ENCODE data around the gene STEAP4.

DNA sequence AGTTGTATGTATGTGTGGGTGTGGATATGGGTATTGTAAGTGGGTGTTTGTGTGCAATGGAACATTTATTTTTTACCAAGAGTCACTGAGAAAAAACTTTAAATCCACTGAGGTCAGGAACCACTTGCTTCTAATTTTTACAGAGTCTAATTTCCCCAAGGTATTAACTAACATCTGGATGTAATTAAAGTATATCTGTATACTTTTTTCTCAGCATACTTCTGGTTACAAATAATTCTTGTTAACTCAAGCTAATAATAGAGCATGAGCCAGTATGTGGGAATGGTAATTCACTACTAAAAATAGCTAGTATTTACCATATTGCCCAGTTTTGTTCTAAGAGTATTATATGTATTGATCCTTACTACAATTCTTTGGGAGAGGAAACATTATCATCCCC lies 24.6 kb upstream of the STEAP4 start:
- TF ChIP-seq, protein P1, sequence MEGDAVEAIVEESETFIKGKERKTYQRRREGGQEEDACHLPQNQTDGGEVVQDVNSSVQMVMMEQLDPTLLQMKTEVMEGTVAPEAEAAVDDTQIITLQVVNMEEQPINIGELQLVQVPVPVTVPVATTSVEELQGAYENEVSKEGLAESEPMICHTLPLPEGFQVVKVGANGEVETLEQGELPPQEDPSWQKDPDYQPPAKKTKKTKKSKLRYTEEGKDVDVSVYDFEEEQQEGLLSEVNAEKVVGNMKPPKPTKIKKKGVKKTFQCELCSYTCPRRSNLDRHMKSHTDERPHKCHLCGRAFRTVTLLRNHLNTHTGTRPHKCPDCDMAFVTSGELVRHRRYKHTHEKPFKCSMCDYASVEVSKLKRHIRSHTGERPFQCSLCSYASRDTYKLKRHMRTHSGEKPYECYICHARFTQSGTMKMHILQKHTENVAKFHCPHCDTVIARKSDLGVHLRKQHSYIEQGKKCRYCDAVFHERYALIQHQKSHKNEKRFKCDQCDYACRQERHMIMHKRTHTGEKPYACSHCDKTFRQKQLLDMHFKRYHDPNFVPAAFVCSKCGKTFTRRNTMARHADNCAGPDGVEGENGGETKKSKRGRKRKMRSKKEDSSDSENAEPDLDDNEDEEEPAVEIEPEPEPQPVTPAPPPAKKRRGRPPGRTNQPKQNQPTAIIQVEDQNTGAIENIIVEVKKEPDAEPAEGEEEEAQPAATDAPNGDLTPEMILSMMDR (IDR thresholded peaks at IDR 0.05; ENCODE audit: low read depth, low read length, missing input control): no peak
- TF ChIP-seq, protein P2, sequence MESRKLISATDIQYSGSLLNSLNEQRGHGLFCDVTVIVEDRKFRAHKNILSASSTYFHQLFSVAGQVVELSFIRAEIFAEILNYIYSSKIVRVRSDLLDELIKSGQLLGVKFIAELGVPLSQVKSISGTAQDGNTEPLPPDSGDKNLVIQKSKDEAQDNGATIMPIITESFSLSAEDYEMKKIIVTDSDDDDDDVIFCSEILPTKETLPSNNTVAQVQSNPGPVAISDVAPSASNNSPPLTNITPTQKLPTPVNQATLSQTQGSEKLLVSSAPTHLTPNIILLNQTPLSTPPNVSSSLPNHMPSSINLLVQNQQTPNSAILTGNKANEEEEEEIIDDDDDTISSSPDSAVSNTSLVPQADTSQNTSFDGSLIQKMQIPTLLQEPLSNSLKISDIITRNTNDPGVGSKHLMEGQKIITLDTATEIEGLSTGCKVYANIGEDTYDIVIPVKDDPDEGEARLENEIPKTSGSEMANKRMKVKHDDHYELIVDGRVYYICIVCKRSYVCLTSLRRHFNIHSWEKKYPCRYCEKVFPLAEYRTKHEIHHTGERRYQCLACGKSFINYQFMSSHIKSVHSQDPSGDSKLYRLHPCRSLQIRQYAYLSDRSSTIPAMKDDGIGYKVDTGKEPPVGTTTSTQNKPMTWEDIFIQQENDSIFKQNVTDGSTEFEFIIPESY (IDR thresholded peaks at IDR 0.05): no peak
- TF ChIP-seq, protein P3, sequence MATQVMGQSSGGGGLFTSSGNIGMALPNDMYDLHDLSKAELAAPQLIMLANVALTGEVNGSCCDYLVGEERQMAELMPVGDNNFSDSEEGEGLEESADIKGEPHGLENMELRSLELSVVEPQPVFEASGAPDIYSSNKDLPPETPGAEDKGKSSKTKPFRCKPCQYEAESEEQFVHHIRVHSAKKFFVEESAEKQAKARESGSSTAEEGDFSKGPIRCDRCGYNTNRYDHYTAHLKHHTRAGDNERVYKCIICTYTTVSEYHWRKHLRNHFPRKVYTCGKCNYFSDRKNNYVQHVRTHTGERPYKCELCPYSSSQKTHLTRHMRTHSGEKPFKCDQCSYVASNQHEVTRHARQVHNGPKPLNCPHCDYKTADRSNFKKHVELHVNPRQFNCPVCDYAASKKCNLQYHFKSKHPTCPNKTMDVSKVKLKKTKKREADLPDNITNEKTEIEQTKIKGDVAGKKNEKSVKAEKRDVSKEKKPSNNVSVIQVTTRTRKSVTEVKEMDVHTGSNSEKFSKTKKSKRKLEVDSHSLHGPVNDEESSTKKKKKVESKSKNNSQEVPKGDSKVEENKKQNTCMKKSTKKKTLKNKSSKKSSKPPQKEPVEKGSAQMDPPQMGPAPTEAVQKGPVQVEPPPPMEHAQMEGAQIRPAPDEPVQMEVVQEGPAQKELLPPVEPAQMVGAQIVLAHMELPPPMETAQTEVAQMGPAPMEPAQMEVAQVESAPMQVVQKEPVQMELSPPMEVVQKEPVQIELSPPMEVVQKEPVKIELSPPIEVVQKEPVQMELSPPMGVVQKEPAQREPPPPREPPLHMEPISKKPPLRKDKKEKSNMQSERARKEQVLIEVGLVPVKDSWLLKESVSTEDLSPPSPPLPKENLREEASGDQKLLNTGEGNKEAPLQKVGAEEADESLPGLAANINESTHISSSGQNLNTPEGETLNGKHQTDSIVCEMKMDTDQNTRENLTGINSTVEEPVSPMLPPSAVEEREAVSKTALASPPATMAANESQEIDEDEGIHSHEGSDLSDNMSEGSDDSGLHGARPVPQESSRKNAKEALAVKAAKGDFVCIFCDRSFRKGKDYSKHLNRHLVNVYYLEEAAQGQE (IDR thresholded peaks at IDR 0.05): no peak
- TF ChIP-seq YY1 (IDR thresholded peaks at IDR 0.05) (no peak), HNF4G (IDR thresholded peaks at IDR 0.05) (no peak), RXRA (IDR thresholded peaks at IDR 0.05) (no peak), RAD21 (IDR thresholded peaks at IDR 0.05) (no peak), TAF1 (conservative IDR thresholded peaks at IDR 0.05) (no peak), NR2F2 (IDR thresholded peaks at IDR 0.05) (no peak), JUND (IDR thresholded peaks at IDR 0.05) (no peak)

Measured in liver (tissue), 3 donors.